A549 (cell line): ENCODE data around the gene KIR2DL3. TPM values are rescaled to one million over a fixed set of nuclear protein-coding genes. Genes with fewer than 3 reads are reported as not detected.

Experiments
- ATAC-seq, 2 experiments: fragments of 200-7000 bp in 1 of 2; fragments of >200 bp in 1 of 2; cut with Nextera tagmentation in 1 of 2; cut with Tn5 transposase in 1 of 2; 3 replicates each; pipeline versions ENCODE4 v1.8.0 to v1.9.1; 2018 to 2020; ENCODE audit warnings: mild to moderate bottlenecking in 1 of 2, moderate library complexity in 1 of 2
- CTCF ChIA-PET: fragments of 300-600 bp; sonication (Branson Sonifier 250); formaldehyde crosslinking; extraction: SDS; loops from one replicate; lab custom pipeline; 2021; ENCODE audit warnings: antibody characterized with exemption, inconsistent platforms; lab: Yijun Ruan, JAX
- POLR2A ChIA-PET: fragments of 350-600 bp; formaldehyde crosslinking; extraction: SDS; loops from one replicate; lab custom pipeline; 2021; ENCODE audit warnings: antibody characterized with exemption, inconsistent platforms; lab: Yijun Ruan, JAX
- DNase-seq, 2 experiments: peaks; one replicate each; pipeline versions ENCODE4 v3.0.0 to v3.0.0-alpha.2; 2011 to 2016; ENCODE audit warnings: low read depth in 1 of 2, low spot score in 1 of 2
- FAIRE-seq: peaks from 2 replicates; lab custom pipeline; 2011; peaks lifted over from hg19 to GRCh38; lab: Jason Lieb, UNC
- H3K27ac ChIP-seq, 2 experiments: fragments of >200 bp; sonication (Bioruptor Twin); formaldehyde crosslinking; 3 replicates each; pipeline ENCODE4 v1.5.1; 2016 to 2017
- H3K4me1 ChIP-seq: fragments of >200 bp; sonication (Bioruptor Twin); formaldehyde crosslinking; 3 replicates; pipeline ENCODE4 v1.6.1; 2016
- H3K4me2 ChIP-seq: fragments of >200 bp; sonication (Bioruptor Twin); formaldehyde crosslinking; 3 replicates; pipeline ENCODE4 v1.6.1; 2016
- H3K4me3 ChIP-seq: fragments of >200 bp; sonication (Bioruptor Twin); formaldehyde crosslinking; 3 replicates; pipeline ENCODE4 v1.5.1; 2016
- H3K9me3 ChIP-seq: fragments of >200 bp; sonication (Bioruptor Twin); formaldehyde crosslinking; 3 replicates; pipeline ENCODE4 v1.6.1; 2016
- BCL3 ChIP-seq: fragments of >200 bp; sonication (Bioruptor Twin); formaldehyde crosslinking; IDR thresholded peaks from 3 replicates; pipeline ENCODE4 v1.6.1; 2016
- CEBPB ChIP-seq, 2 experiments: fragments of >200 bp in 1 of 2; sonication (Bioruptor Twin) in 1 of 2; formaldehyde crosslinking in 1 of 2; IDR thresholded peaks; 2 replicates each; pipeline ENCODE4 v1.6.1; 2012 to 2016
- CHD4 ChIP-seq: fragments of 200-600 bp; sonication (generic); IDR thresholded peaks from 2 replicates; pipeline ENCODE4 v1.6.1; 2016; ENCODE audit warnings: antibody characterized with exemption, mild to moderate bottlenecking, borderline replicate concordance
- FOSB ChIP-seq: fragments of 250-450 bp; sonication (Bioruptor Pico); IDR thresholded peaks from 2 replicates; pipeline ENCODE4 v1.5.0; 2020; ENCODE audit warnings: mild to moderate bottlenecking, moderate library complexity
- FOXS1 ChIP-seq: fragments of 250-450 bp; sonication (Bioruptor Pico); IDR thresholded peaks from 2 replicates; pipeline ENCODE4 v1.5.0; 2020; ENCODE audit warnings: mild to moderate bottlenecking, moderate library complexity
- HMGXB4 ChIP-seq: fragments of 250-450 bp; sonication (Bioruptor Pico); IDR thresholded peaks from 2 replicates; pipeline ENCODE4 v1.5.0; 2021; ENCODE audit warnings: mild to moderate bottlenecking, moderate library complexity, borderline replicate concordance
- HOXB13 ChIP-seq: fragments of 250-450 bp; sonication (Bioruptor Pico); IDR thresholded peaks from 2 replicates; pipeline ENCODE4 v1.5.0; 2020; ENCODE audit warnings: low read depth, mild to moderate bottlenecking, moderate library complexity
- HOXB5 ChIP-seq: fragments of 250-450 bp; sonication (Bioruptor Pico); IDR thresholded peaks from 2 replicates; pipeline ENCODE4 v1.5.0; 2020; ENCODE audit warnings: mild to moderate bottlenecking, moderate library complexity
- KDM1A ChIP-seq: fragments of 200-600 bp; sonication (generic); IDR thresholded peaks from 2 replicates; pipeline ENCODE4 v1.6.1; 2016; ENCODE audit warnings: low read depth, mild to moderate bottlenecking
- KDM5A ChIP-seq: fragments of 200-600 bp; sonication (generic); IDR thresholded peaks from 2 replicates; pipeline ENCODE4 v1.6.1; 2016; ENCODE audit warnings: antibody characterized with exemption, mild to moderate bottlenecking
- MAFK ChIP-seq: fragments of 450-650 bp; IDR thresholded peaks from 2 replicates; pipeline ENCODE4 v1.6.1; 2014; ENCODE audit not compliant: partially characterized antibody
- NFE2L2 ChIP-seq: fragments of 150-350 bp; conservative IDR thresholded peaks from 2 replicates; pipeline ENCODE4 v1.6.1; 2014; ENCODE audit warnings: low read length
- NR3C1 ChIP-seq: fragments of >200 bp; sonication (Bioruptor Twin); formaldehyde crosslinking; IDR thresholded peaks from 3 replicates; pipeline ENCODE4 v1.6.1; 2017
- POLR2AphosphoS2 ChIP-seq: conservative IDR thresholded peaks from 2 replicates; pipeline ENCODE4 v1.6.1; 2012; ENCODE audit warnings: low read length, improper control_type of control experiment, inconsistent platforms
- RARB ChIP-seq: fragments of 250-450 bp; sonication (Bioruptor Pico); IDR thresholded peaks from 2 replicates; pipeline ENCODE4 v1.8.0; 2021; ENCODE audit warnings: mild to moderate bottlenecking, moderate library complexity
- RCOR1 ChIP-seq: fragments of 150-350 bp; IDR thresholded peaks from 2 replicates; pipeline ENCODE4 v1.6.1; 2014; ENCODE audit warnings: antibody characterized with exemption, low read length, low read depth
- RFX5 ChIP-seq: fragments of 450-650 bp; IDR thresholded peaks from 2 replicates; pipeline ENCODE4 v1.7.1; 2014; ENCODE audit warnings: antibody characterized with exemption, mild to moderate bottlenecking, moderate library complexity
- RNF2 ChIP-seq: fragments of 200-600 bp; sonication (generic); IDR thresholded peaks from 2 replicates; pipeline ENCODE4 v1.6.1; 2016; ENCODE audit warnings: low read depth, mild to moderate bottlenecking, antibody characterized with exemption, moderate library complexity, borderline replicate concordance
- SMC3 ChIP-seq: fragments of >200 bp; sonication (Bioruptor Twin); formaldehyde crosslinking; IDR thresholded peaks from 3 replicates; pipeline ENCODE4 v1.6.1; 2018; ENCODE audit warnings: inconsistent platforms
- TFCP2L1 ChIP-seq: fragments of 250-450 bp; sonication (Bioruptor Pico); IDR thresholded peaks from 2 replicates; pipeline ENCODE4 v1.5.0; 2021; ENCODE audit warnings: mild to moderate bottlenecking
- TP53 ChIP-seq: fragments of 250-450 bp; sonication (Bioruptor Pico); IDR thresholded peaks from 2 replicates; pipeline ENCODE4 v1.5.0; 2021; ENCODE audit warnings: mild to moderate bottlenecking, moderate library complexity
- USF2 ChIP-seq: fragments of 450-650 bp; IDR thresholded peaks from 2 replicates; pipeline ENCODE4 v1.6.1; 2014; ENCODE audit warnings: antibody characterized with exemption
- ZC3H11A ChIP-seq: fragments of 450-650 bp; IDR thresholded peaks from 2 replicates; pipeline ENCODE4 v1.6.1; 2014; ENCODE audit warnings: antibody characterized with exemption, mild to moderate bottlenecking
- ZFP36 ChIP-seq: fragments of 450-650 bp; IDR thresholded peaks from 2 replicates; pipeline ENCODE4 v1.6.1; 2014; ENCODE audit warnings: borderline replicate concordance; ENCODE audit not compliant: partially characterized antibody
- WGBS: methylation state at CpG from one replicate; pipeline ENCODE4 v1.1.6; 2017; ENCODE audit errors: missing lambda C conversion rate; 5-methylcytosine and 5-hydroxymethylcytosine counted together
- polyA plus RNA-seq, 4 experiments: library from polyadenylated mRNA; depleted of rRNA in 3 of 4; stranded (reverse); fragments of >200 nt; fragmentation: RNase III in 1 of 4; extraction: RNeasy Plus Mini Kit Qiagen cat#74134 plus additional on column Dnase treatment in 1 of 4; gene quantifications; 2 replicates in 3 of 4; 3 replicates in 1 of 4; pipeline ENCODE4 v1.2.3, GENCODE V29; 2011 to 2017

Gene KIR2DL3
- polyA plus RNA-seq, 2 of the 4 experiments (the other 2 are of a cell fraction): not detected

- no peak for TF ChIP-seq HOXB5 (CRISPR knock-in tag)
- no peak for TF ChIP-seq SMC3
- TF ChIP-seq KDM5A: no peak
- no peak for TF ChIP-seq USF2
- no peak for TF ChIP-seq TP53 (CRISPR knock-in tag)
- TF ChIP-seq BCL3: no peak
- TF ChIP-seq CHD4: no peak
- no peak for TF ChIP-seq HOXB13 (CRISPR knock-in tag)
- no peak for TF ChIP-seq NFE2L2
- TF ChIP-seq NR3C1: no peak
- TF ChIP-seq MAFK: no peak
- TF ChIP-seq POLR2AphosphoS2: no peak
- TF ChIP-seq ZC3H11A: no peak
- no peak for TF ChIP-seq RNF2
- no peak overlapping the region for H3K4me3 ChIP-seq
- H3K9me3 ChIP-seq: no peaks in the 10 kb centered on the region; the same call in 1 of the 3 replicates
- ChIA-PET CTCF (no interaction called here), POLR2A (no interaction called here)
- no peak for DNase-seq
- no peak overlapping the region for H3K4me2 ChIP-seq
- no peak for FAIRE-seq
- WGBS: 1% methylated on average over 14 of the region's 15 CpGs
- no peak for ATAC-seq
- H3K4me1 ChIP-seq: no peaks in the 10 kb centered on the region
- H3K27ac ChIP-seq: no peak overlapping the region
Observed at GRCh38 chr19:54729416-54730188, 8.7 kb upstream of the KIR2DL3 start.

GRCh38 chr19:54731191-54731590 is 7.1 kb upstream of the KIR2DL3 start:
- no peak for DNase-seq
- no peak for TF ChIP-seq CEBPB (IDR thresholded peaks at IDR 0.05)
- no peak for TF ChIP-seq RFX5
- no peak for TF ChIP-seq FOXS1 (CRISPR knock-in tag)
- TF ChIP-seq ZFP36: no peak
- TF ChIP-seq NR3C1: no peak
- no peak for TF ChIP-seq TFCP2L1 (CRISPR knock-in tag)
- TF ChIP-seq ZC3H11A: no peak
- no peak for TF ChIP-seq RCOR1
- no peak for TF ChIP-seq RARB (CRISPR knock-in tag)
- TF ChIP-seq KDM1A: no peak
- TF ChIP-seq FOSB (CRISPR knock-in tag): no peak
- TF ChIP-seq HMGXB4 (CRISPR knock-in tag): no peak
- ATAC-seq: no peak
- H3K9me3 ChIP-seq: no peaks in the 10 kb centered on the region; the same call in 1 of the 3 replicates
- FAIRE-seq: no peak
- POLR2A ChIA-PET: interaction anchor here (0.6 kb wide), 1 partner anchor 626 kb away, joined by 4 read pairs; no protein-coding TSS in a partner anchor
- no peak overlapping the region for H3K4me3 ChIP-seq
- H3K4me1 ChIP-seq: no peaks in the 10 kb centered on the region
- H3K27ac ChIP-seq: no peak overlapping the region
- H3K4me2 ChIP-seq: no peak overlapping the region
- CTCF ChIA-PET: no interaction called here
- 2% methylated on average over 8 of the region's 8 CpGs for WGBS
